GM12878 (cell line): ENCODE results near the gene LTB4R.

Source experiments
- CBX3 ChIP-seq: fragments of 200-600 bp; sonication (generic); IDR thresholded peaks from 2 replicates; pipeline ENCODE4 v1.6.1; 2016; ENCODE audit warnings: low read depth, borderline replicate concordance
- EGR1 ChIP-seq, 2 experiments: IDR thresholded peaks; 1 replicate in 1 of 2; 2 replicates in 1 of 2; pipeline ENCODE4 v1.6.1; 2011 to 2012; ENCODE audit warnings: low read depth in 2 of 2, low read length in 2 of 2, borderline replicate concordance in 1 of 2, mild to moderate bottlenecking in 1 of 2, moderate library complexity in 1 of 2
- EZH2 ChIP-seq: IDR thresholded peaks from 2 replicates; pipeline ENCODE4 v1.6.1; 2012; ENCODE audit warnings: low read depth, mild to moderate bottlenecking, control low read depth, inconsistent platforms, low read length, borderline replicate concordance; ENCODE audit not compliant: control insufficient read depth
- MXI1 ChIP-seq: fragments of 150-350 bp; IDR thresholded peaks from 2 replicates; pipeline ENCODE4 v1.6.1; 2011; ENCODE audit warnings: low read depth, mild to moderate bottlenecking, inconsistent platforms, low read length, improper control_type of control experiment
- POLR2A ChIP-seq: IDR thresholded peaks from 2 replicates; pipeline ENCODE4 v1.6.1; 2011; ENCODE audit warnings: low read depth, mild to moderate bottlenecking, low read length
- POLR2AphosphoS2 ChIP-seq: IDR thresholded peaks from 2 replicates; pipeline ENCODE4 v1.6.1; 2011; ENCODE audit warnings: low read depth, mild to moderate bottlenecking, low read length, improper control_type of control experiment, moderate library complexity
- TAF1 ChIP-seq: IDR thresholded peaks from 2 replicates; pipeline ENCODE4 v1.6.1; 2011; ENCODE audit warnings: mild to moderate bottlenecking, low read depth, low read length, borderline replicate concordance
- ZBTB33 ChIP-seq: fragments of 450-650 bp; IDR thresholded peaks from 2 replicates; pipeline ENCODE4 v1.6.1; 2017; ENCODE audit warnings: mild to moderate bottlenecking
- ZNF687 ChIP-seq: fragments of 450-650 bp; IDR thresholded peaks from 2 replicates; pipeline ENCODE4 v1.6.1; 2017; ENCODE audit warnings: mild to moderate bottlenecking, moderate library complexity
- TF ChIP-seq, protein P1 (sequence below), 3 experiments: IDR thresholded peaks in 2 of 3; conservative IDR thresholded peaks in 1 of 3; 2 replicates each; pipeline ENCODE4 v1.5.1; 2011; ENCODE audit warnings: low read depth in 3 of 3, low read length in 3 of 3, mild to moderate bottlenecking in 3 of 3, control low read depth in 2 of 3, moderate library complexity in 2 of 3, inconsistent platforms in 1 of 3, mixed read lengths in 1 of 3; ENCODE audit not compliant: control insufficient read depth in 2 of 3, insufficient read depth in 1 of 3; ENCODE audit errors: extremely low read depth in 1 of 3

- no peak for TF ChIP-seq TAF1
- no peak for TF ChIP-seq MXI1
- no peak for TF ChIP-seq ZBTB33
- TF ChIP-seq, protein P1, sequence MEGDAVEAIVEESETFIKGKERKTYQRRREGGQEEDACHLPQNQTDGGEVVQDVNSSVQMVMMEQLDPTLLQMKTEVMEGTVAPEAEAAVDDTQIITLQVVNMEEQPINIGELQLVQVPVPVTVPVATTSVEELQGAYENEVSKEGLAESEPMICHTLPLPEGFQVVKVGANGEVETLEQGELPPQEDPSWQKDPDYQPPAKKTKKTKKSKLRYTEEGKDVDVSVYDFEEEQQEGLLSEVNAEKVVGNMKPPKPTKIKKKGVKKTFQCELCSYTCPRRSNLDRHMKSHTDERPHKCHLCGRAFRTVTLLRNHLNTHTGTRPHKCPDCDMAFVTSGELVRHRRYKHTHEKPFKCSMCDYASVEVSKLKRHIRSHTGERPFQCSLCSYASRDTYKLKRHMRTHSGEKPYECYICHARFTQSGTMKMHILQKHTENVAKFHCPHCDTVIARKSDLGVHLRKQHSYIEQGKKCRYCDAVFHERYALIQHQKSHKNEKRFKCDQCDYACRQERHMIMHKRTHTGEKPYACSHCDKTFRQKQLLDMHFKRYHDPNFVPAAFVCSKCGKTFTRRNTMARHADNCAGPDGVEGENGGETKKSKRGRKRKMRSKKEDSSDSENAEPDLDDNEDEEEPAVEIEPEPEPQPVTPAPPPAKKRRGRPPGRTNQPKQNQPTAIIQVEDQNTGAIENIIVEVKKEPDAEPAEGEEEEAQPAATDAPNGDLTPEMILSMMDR (IDR thresholded peaks at IDR 0.05 in 2 of 3, conservative IDR thresholded peaks at IDR 0.05 in 1 of 3; ENCODE audit: control insufficient read depth in 2 of 3, extremely low read depth in 1 of 3, insufficient read depth in 1 of 3, low read depth in 3 of 3, low read length in 3 of 3): no peak
- no peak for TF ChIP-seq EZH2
- no peak for TF ChIP-seq POLR2A
- TF ChIP-seq ZNF687: no peak
- TF ChIP-seq POLR2AphosphoS2: no peak
- no peak for TF ChIP-seq CBX3
- TF ChIP-seq EGR1 (IDR thresholded peaks at IDR 0.05; ENCODE audit: borderline replicate concordance in 1 of 2, low read depth in 2 of 2, low read length in 2 of 2): no peak
These were observed 6.0 kb downstream of the LTB4R start for GRCh38 chr14:24317141-24317928.
